Nephron progenitor cell (in vitro differentiated cells): ENCODE data around the gene EHF.

Source experiments
- DNase-seq: peaks from one replicate; pipeline ENCODE4 v3.0.0; 2021
- H3K27ac Mint-ChIP-seq: 2 replicates; pipeline ENCODE4 v1.8.0; 2021; ENCODE audit warnings: mild to moderate bottlenecking, moderate library complexity, mixed read lengths
- H3K27me3 Mint-ChIP-seq: 2 replicates; pipeline ENCODE4 v1.8.0; 2021; ENCODE audit warnings: mild to moderate bottlenecking, low read depth, mixed read lengths; ENCODE audit not compliant: poor library complexity
- H3K36me3 Mint-ChIP-seq: 2 replicates; pipeline ENCODE4 v1.8.0; 2021; ENCODE audit warnings: low read depth, mixed read lengths
- H3K4me1 Mint-ChIP-seq: 2 replicates; pipeline ENCODE4 v1.8.0; 2021; ENCODE audit warnings: mixed read lengths
- H3K4me3 Mint-ChIP-seq: 2 replicates; pipeline ENCODE4 v1.8.0; 2021; ENCODE audit warnings: mild to moderate bottlenecking, moderate library complexity, mixed read lengths
- H3K9me3 Mint-ChIP-seq: 2 replicates; pipeline ENCODE4 v1.8.0; 2021; ENCODE audit warnings: mild to moderate bottlenecking, moderate library complexity, mixed read lengths
- TF ChIP-seq, protein P1 (sequence below): fragments of 200-600 bp; sonication (generic); IDR thresholded peaks from 2 replicates; pipeline ENCODE4 v1.5.0; 2021; ENCODE audit warnings: antibody characterized with exemption

EHF gene

DNA sequence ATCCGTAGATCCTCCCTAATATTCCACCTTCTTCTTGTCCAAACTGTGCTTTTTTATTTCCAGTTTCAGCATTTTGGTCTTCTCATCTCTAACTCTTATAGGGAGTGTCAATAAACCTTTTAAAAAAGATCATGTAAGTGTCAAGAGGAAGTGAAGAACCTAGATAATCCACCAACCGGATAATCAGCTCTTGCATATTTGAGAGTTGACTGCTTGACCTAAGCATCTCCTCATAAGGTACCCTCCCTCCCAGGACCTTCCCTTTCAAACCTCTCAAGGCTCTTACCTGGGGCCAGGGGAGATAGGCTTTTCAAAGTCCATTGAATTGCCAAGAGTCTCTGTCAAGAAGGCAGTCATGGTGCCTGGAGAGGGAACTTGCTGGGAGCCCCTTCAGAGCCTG lies 691 bp upstream of the EHF start:
- DNase-seq: no peak
- H3K4me3 Mint-ChIP-seq: no peak overlapping the region
- H3K4me1 Mint-ChIP-seq: no peaks in the 10 kb centered on the region
- H3K27ac Mint-ChIP-seq: no peak overlapping the region
- TF ChIP-seq, protein P1, sequence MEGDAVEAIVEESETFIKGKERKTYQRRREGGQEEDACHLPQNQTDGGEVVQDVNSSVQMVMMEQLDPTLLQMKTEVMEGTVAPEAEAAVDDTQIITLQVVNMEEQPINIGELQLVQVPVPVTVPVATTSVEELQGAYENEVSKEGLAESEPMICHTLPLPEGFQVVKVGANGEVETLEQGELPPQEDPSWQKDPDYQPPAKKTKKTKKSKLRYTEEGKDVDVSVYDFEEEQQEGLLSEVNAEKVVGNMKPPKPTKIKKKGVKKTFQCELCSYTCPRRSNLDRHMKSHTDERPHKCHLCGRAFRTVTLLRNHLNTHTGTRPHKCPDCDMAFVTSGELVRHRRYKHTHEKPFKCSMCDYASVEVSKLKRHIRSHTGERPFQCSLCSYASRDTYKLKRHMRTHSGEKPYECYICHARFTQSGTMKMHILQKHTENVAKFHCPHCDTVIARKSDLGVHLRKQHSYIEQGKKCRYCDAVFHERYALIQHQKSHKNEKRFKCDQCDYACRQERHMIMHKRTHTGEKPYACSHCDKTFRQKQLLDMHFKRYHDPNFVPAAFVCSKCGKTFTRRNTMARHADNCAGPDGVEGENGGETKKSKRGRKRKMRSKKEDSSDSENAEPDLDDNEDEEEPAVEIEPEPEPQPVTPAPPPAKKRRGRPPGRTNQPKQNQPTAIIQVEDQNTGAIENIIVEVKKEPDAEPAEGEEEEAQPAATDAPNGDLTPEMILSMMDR: no peak
- no peaks in the 10 kb centered on the region for H3K36me3 Mint-ChIP-seq
- H3K27me3 Mint-ChIP-seq: peaks cover 6% of the 10 kb centered on the region
- H3K9me3 Mint-ChIP-seq: peaks cover 4% of the 10 kb centered on the region

DNA sequence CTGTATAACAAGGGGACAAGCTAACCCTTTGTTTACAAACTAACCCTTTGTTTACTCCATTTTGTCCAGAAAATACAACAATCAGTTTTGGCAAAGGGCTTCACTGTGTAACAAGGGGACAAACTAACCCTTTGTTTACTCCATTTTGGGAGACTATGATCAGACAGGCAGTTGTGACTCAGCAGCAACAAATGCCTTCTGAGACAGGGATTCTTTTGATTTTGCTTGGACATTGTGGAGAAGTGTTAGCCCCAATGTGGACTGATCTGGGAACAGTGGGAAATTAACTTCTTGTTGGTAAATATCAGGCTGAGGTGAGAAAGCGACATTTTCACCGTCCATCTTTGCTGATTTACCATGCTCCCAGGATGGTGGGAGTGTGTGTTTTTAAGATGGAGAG lies 983 bp downstream of the EHF start:
- Mint-ChIP-seq H3K36me3 (no peaks in the 10 kb centered on the region), H3K27me3 (peaks cover 6% of the 10 kb centered on the region), H3K4me1 (no peaks in the 10 kb centered on the region), H3K27ac (no peak overlapping the region), H3K9me3 (peaks cover 4% of the 10 kb centered on the region), H3K4me3 (no peak overlapping the region)
- TF ChIP-seq, protein P1: no peak
- DNase-seq: no peak

DNA sequence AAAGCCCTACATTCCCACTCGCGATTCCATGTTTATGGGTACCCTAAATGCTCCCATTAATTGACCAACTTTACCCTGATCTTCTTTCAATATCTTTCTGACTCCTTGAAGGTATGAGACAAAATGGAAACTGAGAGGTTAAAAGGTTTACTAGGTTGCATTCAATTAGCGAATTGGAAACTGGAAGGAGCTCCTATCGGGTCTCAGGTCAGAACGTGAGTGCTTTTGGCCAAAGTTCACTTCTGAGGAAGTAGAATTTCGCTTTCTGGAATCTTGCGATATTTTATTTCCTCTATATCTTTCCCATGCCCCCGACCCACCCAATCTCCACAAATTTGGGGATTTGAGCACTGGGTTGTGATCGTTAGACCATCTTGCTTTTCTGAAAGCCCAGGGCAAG lies 2.6 kb downstream of the EHF start:
- Mint-ChIP-seq H3K4me3 (no peak overlapping the region), H3K27ac (no peak overlapping the region), H3K4me1 (peaks cover 2% of the 10 kb centered on the region), H3K36me3 (no peaks in the 10 kb centered on the region), H3K9me3 (peaks cover 4% of the 10 kb centered on the region), H3K27me3 (peaks cover 6% of the 10 kb centered on the region)
- TF ChIP-seq, protein P1: no peak
- no peak for DNase-seq

DNA sequence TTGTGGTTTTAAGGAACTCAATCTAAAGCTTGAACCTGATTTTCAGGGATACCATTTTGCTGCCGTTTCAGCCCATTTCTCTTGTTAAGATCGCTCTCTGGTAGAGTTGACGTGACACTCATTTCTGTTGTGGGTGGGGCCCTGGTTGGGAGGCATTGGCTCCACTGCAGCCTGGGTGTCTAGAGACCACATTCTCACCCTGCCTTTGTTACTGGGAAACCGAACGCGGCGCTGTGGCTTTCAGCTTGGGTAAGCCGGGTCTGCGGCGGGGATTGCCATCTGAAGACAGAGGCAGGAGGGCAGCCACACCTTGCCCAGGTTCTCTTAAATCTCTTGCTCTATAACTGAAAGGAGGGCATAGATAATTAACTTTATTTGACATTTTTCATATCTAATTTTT lies 3.2 kb downstream of the EHF start:
- no peak for DNase-seq
- H3K27ac Mint-ChIP-seq: no peak overlapping the region
- peaks cover 8% of the 10 kb centered on the region for H3K4me1 Mint-ChIP-seq
- peaks cover 6% of the 10 kb centered on the region for H3K27me3 Mint-ChIP-seq
- H3K4me3 Mint-ChIP-seq: no peak overlapping the region
- peaks cover 4% of the 10 kb centered on the region for H3K9me3 Mint-ChIP-seq
- TF ChIP-seq, protein P1: no peak
- H3K36me3 Mint-ChIP-seq: no peaks in the 10 kb centered on the region

DNA sequence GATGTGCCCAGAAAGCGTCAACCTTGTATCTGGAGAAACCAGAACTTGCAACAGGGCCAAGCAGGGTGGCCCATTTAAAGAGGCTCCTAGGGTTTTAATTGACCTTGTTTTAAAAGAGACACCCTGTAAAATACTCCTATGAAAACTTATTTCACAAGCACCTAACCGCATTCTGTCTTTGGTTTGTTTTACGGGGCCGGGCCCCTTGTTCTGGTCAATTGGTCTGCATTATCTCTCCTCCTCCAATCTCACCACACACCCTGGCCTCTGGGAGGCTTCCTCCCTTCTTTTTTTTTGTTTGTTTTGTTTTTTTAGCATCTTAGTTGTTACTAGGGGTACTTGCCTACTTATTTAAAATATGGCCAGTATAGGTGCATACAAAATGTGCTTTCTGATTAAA lies 4.7 kb downstream of the EHF start:
- Mint-ChIP-seq H3K27ac (peak overlapping the region; percentile 51), H3K4me1 (peaks cover 21% of the 10 kb centered on the region)
- no peak for DNase-seq

DNA sequence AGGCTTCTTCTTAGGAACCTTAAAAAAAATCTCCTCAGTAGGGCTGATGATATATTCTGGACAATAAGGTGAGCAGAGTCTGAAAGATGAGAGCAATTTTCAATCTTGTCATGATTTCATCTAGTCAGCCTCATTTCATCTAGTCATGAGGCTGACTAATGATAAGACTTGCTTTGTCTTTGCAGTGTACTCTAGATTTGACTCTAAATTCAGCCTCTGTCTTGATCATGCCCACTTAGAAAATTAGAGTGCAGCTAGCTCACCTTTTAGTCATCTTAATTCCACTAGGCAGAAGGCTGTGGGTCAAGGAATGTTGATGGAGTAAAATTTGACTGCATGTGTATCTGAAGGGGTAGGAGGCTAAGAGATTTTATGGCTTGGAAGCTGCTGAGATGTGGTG lies 5.5 kb downstream of the EHF start:
- TF ChIP-seq, protein P1: no peak
- Mint-ChIP-seq H3K27me3 (peaks cover 3% of the 10 kb centered on the region), H3K27ac (no peak overlapping the region), H3K36me3 (no peaks in the 10 kb centered on the region), H3K9me3 (peaks cover 4% of the 10 kb centered on the region), H3K4me1 (peaks cover 26% of the 10 kb centered on the region), H3K4me3 (no peak overlapping the region)
- DNase-seq: no peak

More for the DNA sequence above, 4.7 kb downstream of the EHF start:
- Mint-ChIP-seq H3K9me3 (peaks cover 4% of the 10 kb centered on the region), H3K4me3 (no peak overlapping the region), H3K27me3 (peaks cover 6% of the 10 kb centered on the region), H3K36me3 (no peaks in the 10 kb centered on the region)
- TF ChIP-seq, protein P1: no peak
